ENCODE measurements around the gene OLFML1.

DNA sequence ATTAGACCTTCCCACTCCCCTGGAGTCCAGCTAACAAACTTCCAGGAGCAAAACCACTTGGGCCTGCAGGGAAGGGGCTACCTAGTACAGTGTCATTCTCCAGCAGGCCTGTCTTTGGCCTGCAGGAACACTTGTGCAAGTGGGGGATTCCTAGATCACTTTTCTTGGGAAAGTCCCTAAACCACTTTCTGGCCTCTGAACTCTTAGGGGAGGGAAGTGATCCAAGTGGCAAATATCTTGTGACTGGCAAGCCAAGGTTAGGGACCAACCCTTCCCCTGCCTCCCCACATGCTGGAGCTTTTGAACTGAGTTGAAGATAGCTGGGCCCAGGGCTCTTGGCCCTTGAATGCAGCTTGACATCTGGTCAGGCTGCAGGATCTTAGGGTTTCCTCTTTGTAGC lies 45.7 kb downstream of the OLFML1 start:
- TF ChIP-seq, protein P1, sequence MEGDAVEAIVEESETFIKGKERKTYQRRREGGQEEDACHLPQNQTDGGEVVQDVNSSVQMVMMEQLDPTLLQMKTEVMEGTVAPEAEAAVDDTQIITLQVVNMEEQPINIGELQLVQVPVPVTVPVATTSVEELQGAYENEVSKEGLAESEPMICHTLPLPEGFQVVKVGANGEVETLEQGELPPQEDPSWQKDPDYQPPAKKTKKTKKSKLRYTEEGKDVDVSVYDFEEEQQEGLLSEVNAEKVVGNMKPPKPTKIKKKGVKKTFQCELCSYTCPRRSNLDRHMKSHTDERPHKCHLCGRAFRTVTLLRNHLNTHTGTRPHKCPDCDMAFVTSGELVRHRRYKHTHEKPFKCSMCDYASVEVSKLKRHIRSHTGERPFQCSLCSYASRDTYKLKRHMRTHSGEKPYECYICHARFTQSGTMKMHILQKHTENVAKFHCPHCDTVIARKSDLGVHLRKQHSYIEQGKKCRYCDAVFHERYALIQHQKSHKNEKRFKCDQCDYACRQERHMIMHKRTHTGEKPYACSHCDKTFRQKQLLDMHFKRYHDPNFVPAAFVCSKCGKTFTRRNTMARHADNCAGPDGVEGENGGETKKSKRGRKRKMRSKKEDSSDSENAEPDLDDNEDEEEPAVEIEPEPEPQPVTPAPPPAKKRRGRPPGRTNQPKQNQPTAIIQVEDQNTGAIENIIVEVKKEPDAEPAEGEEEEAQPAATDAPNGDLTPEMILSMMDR (IDR thresholded peaks at IDR 0.05; ENCODE audit: control extremely low read depth in 1 of 3, insufficient read depth in 1 of 3, low read depth in 1 of 3, low read length in 3 of 3) = no peak
- no peak for TF ChIP-seq NRF1 (IDR thresholded peaks at IDR 0.05; ENCODE audit: low read depth, low read length)
- no peak for TF ChIP-seq POLR2AphosphoS5 (IDR thresholded peaks at IDR 0.05; ENCODE audit: low read depth, low read length)
- TF ChIP-seq FOSL1 (IDR thresholded peaks at IDR 0.05; ENCODE audit: insufficient read depth, low read depth, low read length) = no peak
- TF ChIP-seq TAF1 (IDR thresholded peaks at IDR 0.05; ENCODE audit: low read depth, low read length) = no peak
- TF ChIP-seq SIN3A (conservative IDR thresholded peaks at IDR 0.05 in 1 of 2, IDR thresholded peaks at IDR 0.05 in 1 of 2; ENCODE audit: low read depth in 1 of 2, low read length in 2 of 2) = no peak
- no peak for TF ChIP-seq PHF8 (conservative IDR thresholded peaks at IDR 0.05; ENCODE audit: low read depth, low read length)
- no peak for TF ChIP-seq EP300 (IDR thresholded peaks at IDR 0.05; ENCODE audit: borderline replicate concordance in 1 of 2, low read depth in 2 of 2, low read length in 2 of 2)
- no peak for TF ChIP-seq RXRA (IDR thresholded peaks at IDR 0.05; ENCODE audit: insufficient read depth, low read depth, low read length)
- TF ChIP-seq, protein P2, sequence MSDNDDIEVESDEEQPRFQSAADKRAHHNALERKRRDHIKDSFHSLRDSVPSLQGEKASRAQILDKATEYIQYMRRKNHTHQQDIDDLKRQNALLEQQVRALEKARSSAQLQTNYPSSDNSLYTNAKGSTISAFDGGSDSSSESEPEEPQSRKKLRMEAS (IDR thresholded peaks at IDR 0.05) = no peak
- no peak for TF ChIP-seq EZH2 (IDR thresholded peaks at IDR 0.05; ENCODE audit: low read depth, low read length, severe bottlenecking)
- TF ChIP-seq SIRT6 (IDR thresholded peaks at IDR 0.05; ENCODE audit: low read length) = no peak
